Liver (tissue), 3 donors: ENCODE measurements around the gene PLXNA2.

Experiments used
- ATF3 ChIP-seq: IDR thresholded peaks from 2 replicates; pipeline ENCODE4 v1.6.1; 2016; ENCODE audit warnings: antibody characterized with exemption
- EGR1 ChIP-seq, 2 donors: IDR thresholded peaks; 2 replicates each; pipeline ENCODE4 v1.6.1; 2016 to 2018; ENCODE audit warnings: antibody characterized with exemption in 2 of 2, low read depth in 2 of 2
- FOXA1 ChIP-seq: IDR thresholded peaks from 2 replicates; pipeline ENCODE4 v1.6.1; 2016; ENCODE audit warnings: antibody characterized with exemption
- GABPA ChIP-seq, 2 donors: IDR thresholded peaks in 1 of 2; conservative IDR thresholded peaks in 1 of 2; 2 replicates each; pipeline ENCODE4 v1.6.1; 2016; ENCODE audit warnings: antibody characterized with exemption in 2 of 2, mild to moderate bottlenecking in 1 of 2, moderate library complexity in 1 of 2
- HNF4A ChIP-seq, 2 donors: conservative IDR thresholded peaks; 2 replicates each; pipeline ENCODE4 v1.6.1; 2016; ENCODE audit warnings: antibody characterized with exemption in 2 of 2, mild to moderate bottlenecking in 2 of 2
- MAX ChIP-seq: IDR thresholded peaks from 2 replicates; pipeline ENCODE4 v1.6.1; 2016; ENCODE audit warnings: antibody characterized with exemption
- NR2F2 ChIP-seq: IDR thresholded peaks from 2 replicates; pipeline ENCODE4 v1.6.1; 2016; ENCODE audit warnings: antibody characterized with exemption
- RAD21 ChIP-seq, 2 donors: IDR thresholded peaks; 2 replicates each; pipeline ENCODE4 v1.6.1; 2016; ENCODE audit warnings: antibody characterized with exemption in 2 of 2, mild to moderate bottlenecking in 2 of 2
- SP1 ChIP-seq: IDR thresholded peaks from 2 replicates; pipeline ENCODE4 v1.6.1; 2018; ENCODE audit warnings: antibody characterized with exemption, mild to moderate bottlenecking
- TAF1 ChIP-seq: conservative IDR thresholded peaks from 2 replicates; pipeline ENCODE4 v1.6.1; 2016; ENCODE audit warnings: antibody characterized with exemption, mild to moderate bottlenecking
- YY1 ChIP-seq: IDR thresholded peaks from 2 replicates; pipeline ENCODE4 v1.6.1; 2016; ENCODE audit warnings: antibody characterized with exemption, mild to moderate bottlenecking
- TF ChIP-seq, protein P1 (sequence below): fragments of 150-350 bp; IDR thresholded peaks from 2 replicates; pipeline ENCODE4 v1.5.1; 2017; ENCODE audit warnings: improper control_type of control experiment, low read depth, low read length; ENCODE audit not compliant: missing input control
- TF ChIP-seq, protein P2 (sequence below): IDR thresholded peaks from 2 replicates; pipeline ENCODE4 v1.6.1; 2016; ENCODE audit warnings: antibody characterized with exemption, mild to moderate bottlenecking
- TF ChIP-seq, protein P3 (sequence below): IDR thresholded peaks from 2 replicates; pipeline ENCODE4 v1.6.1; 2016; ENCODE audit warnings: antibody characterized with exemption
- donor health status: healthy.
- donor health status: healthy.

GRCh38 chr1:208127792-208128529 is 116.2 kb downstream of the PLXNA2 start:
- TF ChIP-seq, protein P1, sequence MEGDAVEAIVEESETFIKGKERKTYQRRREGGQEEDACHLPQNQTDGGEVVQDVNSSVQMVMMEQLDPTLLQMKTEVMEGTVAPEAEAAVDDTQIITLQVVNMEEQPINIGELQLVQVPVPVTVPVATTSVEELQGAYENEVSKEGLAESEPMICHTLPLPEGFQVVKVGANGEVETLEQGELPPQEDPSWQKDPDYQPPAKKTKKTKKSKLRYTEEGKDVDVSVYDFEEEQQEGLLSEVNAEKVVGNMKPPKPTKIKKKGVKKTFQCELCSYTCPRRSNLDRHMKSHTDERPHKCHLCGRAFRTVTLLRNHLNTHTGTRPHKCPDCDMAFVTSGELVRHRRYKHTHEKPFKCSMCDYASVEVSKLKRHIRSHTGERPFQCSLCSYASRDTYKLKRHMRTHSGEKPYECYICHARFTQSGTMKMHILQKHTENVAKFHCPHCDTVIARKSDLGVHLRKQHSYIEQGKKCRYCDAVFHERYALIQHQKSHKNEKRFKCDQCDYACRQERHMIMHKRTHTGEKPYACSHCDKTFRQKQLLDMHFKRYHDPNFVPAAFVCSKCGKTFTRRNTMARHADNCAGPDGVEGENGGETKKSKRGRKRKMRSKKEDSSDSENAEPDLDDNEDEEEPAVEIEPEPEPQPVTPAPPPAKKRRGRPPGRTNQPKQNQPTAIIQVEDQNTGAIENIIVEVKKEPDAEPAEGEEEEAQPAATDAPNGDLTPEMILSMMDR, result no peak
- TF ChIP-seq NR2F2, result no peak
- no peak for TF ChIP-seq YY1
- TF ChIP-seq, protein P2, sequence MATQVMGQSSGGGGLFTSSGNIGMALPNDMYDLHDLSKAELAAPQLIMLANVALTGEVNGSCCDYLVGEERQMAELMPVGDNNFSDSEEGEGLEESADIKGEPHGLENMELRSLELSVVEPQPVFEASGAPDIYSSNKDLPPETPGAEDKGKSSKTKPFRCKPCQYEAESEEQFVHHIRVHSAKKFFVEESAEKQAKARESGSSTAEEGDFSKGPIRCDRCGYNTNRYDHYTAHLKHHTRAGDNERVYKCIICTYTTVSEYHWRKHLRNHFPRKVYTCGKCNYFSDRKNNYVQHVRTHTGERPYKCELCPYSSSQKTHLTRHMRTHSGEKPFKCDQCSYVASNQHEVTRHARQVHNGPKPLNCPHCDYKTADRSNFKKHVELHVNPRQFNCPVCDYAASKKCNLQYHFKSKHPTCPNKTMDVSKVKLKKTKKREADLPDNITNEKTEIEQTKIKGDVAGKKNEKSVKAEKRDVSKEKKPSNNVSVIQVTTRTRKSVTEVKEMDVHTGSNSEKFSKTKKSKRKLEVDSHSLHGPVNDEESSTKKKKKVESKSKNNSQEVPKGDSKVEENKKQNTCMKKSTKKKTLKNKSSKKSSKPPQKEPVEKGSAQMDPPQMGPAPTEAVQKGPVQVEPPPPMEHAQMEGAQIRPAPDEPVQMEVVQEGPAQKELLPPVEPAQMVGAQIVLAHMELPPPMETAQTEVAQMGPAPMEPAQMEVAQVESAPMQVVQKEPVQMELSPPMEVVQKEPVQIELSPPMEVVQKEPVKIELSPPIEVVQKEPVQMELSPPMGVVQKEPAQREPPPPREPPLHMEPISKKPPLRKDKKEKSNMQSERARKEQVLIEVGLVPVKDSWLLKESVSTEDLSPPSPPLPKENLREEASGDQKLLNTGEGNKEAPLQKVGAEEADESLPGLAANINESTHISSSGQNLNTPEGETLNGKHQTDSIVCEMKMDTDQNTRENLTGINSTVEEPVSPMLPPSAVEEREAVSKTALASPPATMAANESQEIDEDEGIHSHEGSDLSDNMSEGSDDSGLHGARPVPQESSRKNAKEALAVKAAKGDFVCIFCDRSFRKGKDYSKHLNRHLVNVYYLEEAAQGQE, result no peak
- no peak for TF ChIP-seq ATF3
- no peak for TF ChIP-seq SP1
- TF ChIP-seq RAD21 (IDR thresholded peaks at IDR 0.05), result no peak
- TF ChIP-seq FOXA1, result no peak
- no peak for TF ChIP-seq GABPA (IDR thresholded peaks at IDR 0.05 in 1 of 2, conservative IDR thresholded peaks at IDR 0.05 in 1 of 2)
- TF ChIP-seq, protein P3, sequence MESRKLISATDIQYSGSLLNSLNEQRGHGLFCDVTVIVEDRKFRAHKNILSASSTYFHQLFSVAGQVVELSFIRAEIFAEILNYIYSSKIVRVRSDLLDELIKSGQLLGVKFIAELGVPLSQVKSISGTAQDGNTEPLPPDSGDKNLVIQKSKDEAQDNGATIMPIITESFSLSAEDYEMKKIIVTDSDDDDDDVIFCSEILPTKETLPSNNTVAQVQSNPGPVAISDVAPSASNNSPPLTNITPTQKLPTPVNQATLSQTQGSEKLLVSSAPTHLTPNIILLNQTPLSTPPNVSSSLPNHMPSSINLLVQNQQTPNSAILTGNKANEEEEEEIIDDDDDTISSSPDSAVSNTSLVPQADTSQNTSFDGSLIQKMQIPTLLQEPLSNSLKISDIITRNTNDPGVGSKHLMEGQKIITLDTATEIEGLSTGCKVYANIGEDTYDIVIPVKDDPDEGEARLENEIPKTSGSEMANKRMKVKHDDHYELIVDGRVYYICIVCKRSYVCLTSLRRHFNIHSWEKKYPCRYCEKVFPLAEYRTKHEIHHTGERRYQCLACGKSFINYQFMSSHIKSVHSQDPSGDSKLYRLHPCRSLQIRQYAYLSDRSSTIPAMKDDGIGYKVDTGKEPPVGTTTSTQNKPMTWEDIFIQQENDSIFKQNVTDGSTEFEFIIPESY, result no peak
- no peak for TF ChIP-seq TAF1
- TF ChIP-seq EGR1 (IDR thresholded peaks at IDR 0.05; ENCODE audit: low read depth in 2 of 2), result no peak
- no peak for TF ChIP-seq MAX
- no peak for TF ChIP-seq HNF4A (conservative IDR thresholded peaks at IDR 0.05)
